Small intestine (tissue), 16 donors: ENCODE measurements around the gene SPRING1. TPM values are rescaled to one million over a fixed set of nuclear protein-coding genes. Genes with fewer than 3 reads are reported as not detected.

Source experiments
- DNase-seq, 2 donors: peaks; one replicate each; pipeline versions ENCODE4 v3.0.0 to v3.0.0-alpha.2; 2013
- FAIRE-seq: peaks from 2 replicates; lab custom pipeline; 2012; peaks lifted over from hg19 to GRCh38; lab: Jason Lieb, UNC
- H3K27ac ChIP-seq, 3 donors: one replicate each; pipeline ENCODE4 v1.5.1; 2013; ENCODE audit warnings: low read length in 2 of 3, mild to moderate bottlenecking in 2 of 3, control low read depth in 1 of 3, inconsistent platforms in 1 of 3, low read depth in 1 of 3, moderate library complexity in 1 of 3
- H3K27me3 ChIP-seq, 3 donors: one replicate each; pipeline ENCODE4 v1.6.1; 2013; ENCODE audit warnings: low read length in 3 of 3, inconsistent platforms in 1 of 3; ENCODE audit not compliant: control insufficient read depth in 3 of 3, insufficient read depth in 3 of 3
- H3K36me3 ChIP-seq, 3 donors: one replicate each; pipeline ENCODE4 v1.6.1; 2013; ENCODE audit warnings: low read length in 3 of 3, inconsistent platforms in 1 of 3, low read depth in 1 of 3, mild to moderate bottlenecking in 1 of 3, moderate library complexity in 1 of 3; ENCODE audit not compliant: control insufficient read depth in 3 of 3, insufficient read depth in 2 of 3
- H3K4me1 ChIP-seq, 3 donors: one replicate each; pipeline ENCODE4 v1.6.1; 2013; ENCODE audit warnings: low read length in 2 of 3, inconsistent platforms in 1 of 3, low read depth in 1 of 3, mild to moderate bottlenecking in 1 of 3, moderate library complexity in 1 of 3; ENCODE audit not compliant: control insufficient read depth in 3 of 3, insufficient read depth in 2 of 3
- H3K4me3 ChIP-seq, 3 donors: one replicate each; pipeline ENCODE4 v1.5.1; 2013; ENCODE audit warnings: low read length in 3 of 3, control low read depth in 1 of 3, inconsistent platforms in 1 of 3, low read depth in 1 of 3, mild to moderate bottlenecking in 1 of 3, moderate library complexity in 1 of 3
- H3K9me3 ChIP-seq, 2 donors: one replicate each; pipeline ENCODE4 v1.6.1; 2013; ENCODE audit warnings: low read depth in 1 of 2, low read length in 1 of 2; ENCODE audit not compliant: control insufficient read depth in 2 of 2, insufficient read depth in 1 of 2
- WGBS, 3 donors: extraction: QIAGEN DNeasy Blood & Tissue Kit; methylation state at CpG; one replicate each; pipeline ENCODE4 v1.1.7; 2013; 5-methylcytosine and 5-hydroxymethylcytosine counted together
- long read RNA-seq, 10 donors: transcript quantifications; one replicate each; lab custom pipeline, GENCODE V29; 2026
- polyA plus RNA-seq, 4 donors: library from polyadenylated mRNA; stranded (reverse) in 3 of 4; unstranded in 1 of 4; fragments of 200-250 nt in 3 of 4; fragments of 120-200 nt in 1 of 4; gene quantifications; one replicate each; pipeline versions ENCODE4 v1.2.1 to v1.2.3, GENCODE V29; 2013
- donor health status: healthy with polysubstance abuse.
- donor health status: control.
- donor health status: control.
- donor health status: Bipolar disorder and iron deficiency.
- donor health status: healthy.

SPRING1 gene
- polyA plus RNA-seq, result 10 to 100 TPM; 10.3 to 44.8 (median 16.4) TPM
- long read RNA-seq, donor 1, full-length matches to known transcripts, result 28 of 28 reads
- long read RNA-seq, donor 1, partial matches to known transcripts, result 0 of 28 reads
- long read RNA-seq, donor 1, other reads (novel, unspliced or antisense), result 0 of 28 reads
- long read RNA-seq, donor 2, full-length matches to known transcripts, result 10 of 10 reads
- long read RNA-seq, donor 2, partial matches to known transcripts, result 0 of 10 reads
- long read RNA-seq, donor 2, other reads (novel, unspliced or antisense), result 0 of 10 reads
- long read RNA-seq, donor 3, full-length matches to known transcripts, result 14 of 14 reads
- long read RNA-seq, donor 3, partial matches to known transcripts, result 0 of 14 reads
- long read RNA-seq, donor 3, other reads (novel, unspliced or antisense), result 0 of 14 reads
- long read RNA-seq, donor 4, result 0 reads
- long read RNA-seq, donor 5, full-length matches to known transcripts, result 2 of 2 reads
- long read RNA-seq, donor 5, partial matches to known transcripts, result 0 of 2 reads
- long read RNA-seq, donor 5, other reads (novel, unspliced or antisense), result 0 of 2 reads
- long read RNA-seq, donor 6, full-length matches to known transcripts, result 21 of 21 reads
- long read RNA-seq, donor 6, partial matches to known transcripts, result 0 of 21 reads
- long read RNA-seq, donor 6, other reads (novel, unspliced or antisense), result 0 of 21 reads
- long read RNA-seq, donor 7, result 0 reads
- long read RNA-seq, donor 8, result 0 reads
- long read RNA-seq, donor 9, full-length matches to known transcripts, result 4 of 4 reads
- long read RNA-seq, donor 9, partial matches to known transcripts, result 0 of 4 reads
- long read RNA-seq, donor 9, other reads (novel, unspliced or antisense), result 0 of 4 reads
- long read RNA-seq, donor 10, full-length matches to known transcripts, result 17 of 17 reads
- long read RNA-seq, donor 10, partial matches to known transcripts, result 0 of 17 reads
- long read RNA-seq, donor 10, other reads (novel, unspliced or antisense), result 0 of 17 reads

DNA sequence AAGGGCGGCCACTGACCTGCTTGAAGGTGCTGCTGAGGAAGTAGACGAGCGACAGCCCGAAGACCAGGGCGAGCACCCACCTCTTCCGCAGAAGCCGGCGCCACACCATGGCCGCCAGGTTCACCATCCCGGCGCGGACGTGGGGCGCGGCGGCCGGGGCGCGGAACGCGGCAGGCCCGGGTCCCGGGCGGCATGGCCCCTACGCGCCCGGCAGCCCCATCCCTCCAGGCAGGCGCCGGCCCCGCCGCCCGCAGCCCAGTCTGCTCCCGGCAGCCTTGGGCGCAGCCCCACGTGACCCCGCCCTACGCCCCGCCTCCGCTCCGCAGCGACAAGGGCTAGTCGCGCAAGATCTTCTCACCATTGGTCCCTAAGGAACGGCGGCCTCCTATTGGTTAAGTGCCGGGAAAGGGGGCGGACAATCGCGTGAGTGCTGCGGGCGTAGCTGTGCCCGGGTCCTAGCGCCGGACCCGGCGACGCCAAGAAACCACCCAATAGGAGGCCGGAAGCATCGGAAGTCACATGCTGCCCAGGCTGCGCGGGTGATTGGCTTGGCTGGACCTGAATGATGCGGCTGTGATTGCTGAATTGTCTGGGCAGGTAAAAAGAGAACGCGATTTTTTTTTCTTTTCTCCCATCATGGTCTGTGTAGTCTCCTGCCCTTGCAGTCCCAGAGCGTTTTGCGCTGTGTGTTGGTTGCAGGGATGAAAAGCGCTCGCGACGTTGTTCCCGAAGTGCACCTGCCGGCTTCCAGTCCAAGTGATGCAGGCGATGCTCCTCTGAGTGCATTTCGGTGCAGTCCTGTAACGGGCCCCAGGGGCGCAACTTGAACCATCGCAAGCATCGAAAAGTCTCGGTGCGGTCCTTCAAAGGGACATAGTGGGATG, at the start of gene SPRING1, which contains the start of gene RNFT2:
Gene SPRING1, minus strand, starts transcription at position 296 of the 884 bp plus-strand sequence. Its CDS starts 169 bp downstream, at position 127.
Gene RNFT2, plus strand, starts transcription at position 542 of the 884 bp plus-strand sequence. CDS start 2,183 bp downstream, outside the sequence.
- peak within 1 kb of the TSS; percentile 64 to 83 (median 74) for H3K4me3 ChIP-seq
- FAIRE-seq (no peak), DNase-seq (peak; percentile 100)
- H3K27me3 ChIP-seq, result no peaks in the 10 kb centered on the region
- H3K9me3 ChIP-seq, result no peaks in the 10 kb centered on the region
- H3K36me3 ChIP-seq, result peaks cover 3 to 15% (median 4%) of the 10 kb centered on the region in 3 donors
- H3K27ac ChIP-seq, result peak within 1 kb of the TSS; percentile 34 to 73 (median 71)
- H3K4me1 ChIP-seq, result peaks cover 0 to 4% (median 0%) of the 10 kb centered on the region in 3 donors
- 0% methylated on average over 50 to 80 of the region's 80 CpGs for WGBS, 3 donors

DNA sequence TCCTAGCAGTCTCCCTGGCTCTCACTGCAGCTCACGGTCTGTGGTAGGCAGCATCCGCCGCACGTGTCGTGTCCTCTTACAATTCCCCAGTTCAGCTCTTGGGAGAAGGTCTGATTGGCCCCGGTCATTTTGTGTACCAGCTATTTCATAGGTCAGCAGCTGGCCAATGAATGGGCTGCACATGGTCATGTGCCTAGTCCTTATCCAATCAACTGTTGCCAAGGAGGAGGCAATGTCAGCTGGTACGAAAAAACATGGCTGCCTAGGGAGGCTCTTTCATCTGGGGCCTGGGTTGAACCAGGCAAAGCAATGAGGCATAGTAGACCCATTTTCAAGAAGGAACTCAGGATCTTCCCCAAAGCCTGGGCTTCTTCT, 46.4 kb upstream of the SPRING1 start:
- Histone ChIP-seq H3K9me3 (no peaks in the 10 kb centered on the region), H3K36me3 (peaks cover 0 to 9% (median 0%) of the 10 kb centered on the region in 3 donors), H3K4me1 (no peaks in the 10 kb centered on the region), H3K4me3 (no peak overlapping the region), H3K27me3 (no peaks in the 10 kb centered on the region), H3K27ac (no peak overlapping the region)
- no peak for DNase-seq
- no peak for FAIRE-seq
- whole genome bisulfite sequencing, 3 donors, result 95 to 100% (median 97%) methylated on average over 7 of the region's 7 CpGs

DNA sequence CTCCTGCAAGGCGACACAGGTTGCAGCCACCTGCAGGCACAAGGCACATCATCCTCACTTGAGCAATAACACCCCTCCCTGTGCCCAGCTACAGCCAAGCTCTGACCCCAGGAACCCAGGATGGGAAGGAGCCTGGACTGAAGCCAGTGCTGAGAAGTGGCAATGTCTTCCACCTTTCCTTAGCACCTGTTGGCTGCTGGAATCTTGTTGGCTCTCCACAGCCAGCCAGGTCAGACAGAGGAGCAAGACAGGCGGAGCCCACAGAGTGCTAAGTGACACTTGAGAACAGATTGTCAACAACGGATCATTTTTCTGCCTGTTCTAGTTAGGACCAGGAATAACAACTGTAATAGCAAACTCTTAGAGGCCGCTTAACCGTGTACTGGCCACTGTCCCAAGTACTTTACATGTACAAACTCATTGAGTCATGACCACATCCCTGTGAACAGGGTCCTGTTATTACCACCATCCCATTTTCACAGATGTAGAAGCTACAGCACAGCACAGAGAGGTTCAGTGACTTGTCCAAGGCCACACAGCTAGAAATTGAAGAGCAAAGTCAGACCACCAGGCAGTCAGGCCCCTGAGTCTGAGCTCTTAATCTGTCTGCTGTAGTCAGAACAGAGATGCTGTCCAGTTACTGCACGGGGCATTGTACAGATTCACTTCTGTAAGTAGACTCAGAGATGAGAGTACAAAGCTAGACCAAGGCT, 45.8 kb upstream of the SPRING1 start:
- no peak for DNase-seq
- FAIRE-seq, result no peak
- H3K27ac ChIP-seq, result no peak overlapping the region
- H3K4me3 ChIP-seq, result no peak overlapping the region
- H3K9me3 ChIP-seq, result no peaks in the 10 kb centered on the region
- H3K36me3 ChIP-seq, result peaks cover 0 to 11% (median 0%) of the 10 kb centered on the region in 3 donors
- H3K4me1 ChIP-seq, result no peaks in the 10 kb centered on the region
- no peaks in the 10 kb centered on the region for H3K27me3 ChIP-seq
- 85 to 91% (median 88%) methylated on average over 6 of the region's 6 CpGs for WGBS, 3 donors

- FAIRE-seq, result no peak
- Histone ChIP-seq H3K9me3 (no peaks in the 10 kb centered on the region), H3K27me3 (no peaks in the 10 kb centered on the region), H3K4me1 (no peaks in the 10 kb centered on the region), H3K4me3 (no peak overlapping the region), H3K36me3 (peaks cover 0 to 8% (median 0%) of the 10 kb centered on the region in 3 donors), H3K27ac (no peak overlapping the region)
- DNase-seq, result no peak
- 74 to 83% (median 78%) methylated on average over 4 of the region's 4 CpGs for WGBS, 3 donors
Measured at GRCh38 chr12:116780942-116781341, 43.1 kb upstream of the SPRING1 start.

DNA sequence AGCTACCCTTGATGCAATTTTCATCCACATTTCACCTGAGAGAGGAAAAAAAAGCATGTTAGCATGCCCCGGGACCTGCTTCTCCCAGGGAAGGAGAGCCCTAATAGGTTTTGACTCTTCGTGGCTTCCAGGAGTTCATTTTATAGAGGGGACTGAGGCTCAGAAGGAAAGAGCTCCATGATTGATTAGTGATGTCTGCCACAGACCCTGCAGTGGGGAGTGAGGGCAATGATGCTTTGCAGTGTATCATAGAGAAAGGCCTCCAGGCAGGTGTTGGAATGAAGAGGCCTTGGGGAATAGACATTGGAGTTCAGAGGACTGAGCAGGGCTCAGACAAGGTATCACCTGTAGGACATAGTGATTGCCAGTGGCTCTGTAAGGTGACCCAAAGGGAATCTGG, 41.7 kb upstream of the SPRING1 start:
- Histone ChIP-seq H3K27ac (no peak overlapping the region), H3K9me3 (no peaks in the 10 kb centered on the region), H3K36me3 (peaks cover 0 to 8% (median 0%) of the 10 kb centered on the region in 3 donors), H3K4me3 (no peak overlapping the region), H3K27me3 (no peaks in the 10 kb centered on the region), H3K4me1 (no peaks in the 10 kb centered on the region)
- DNase-seq (no peak), FAIRE-seq (no peak)
- WGBS, 3 donors, result 90 to 94% (median 93%) methylated on average over 2 of the region's 2 CpGs

DNA sequence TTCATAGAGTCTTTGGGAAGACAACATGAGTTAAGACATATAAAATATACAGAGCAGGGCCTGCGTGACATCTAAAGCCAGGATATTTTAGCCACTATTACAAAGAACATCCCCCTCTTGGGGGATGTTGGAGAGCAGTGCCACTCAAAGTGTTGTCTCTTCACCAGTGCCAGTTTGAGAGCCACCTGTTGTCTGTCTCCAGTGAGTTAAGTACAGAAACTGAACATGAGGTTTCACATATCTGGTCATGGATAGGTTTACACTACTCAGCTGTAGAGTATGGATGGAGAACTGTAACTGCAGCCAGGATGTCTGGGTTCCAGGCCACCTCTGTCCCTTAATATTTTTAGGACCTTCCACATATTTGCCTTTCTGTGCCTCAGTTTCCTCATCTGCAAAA, 39.4 kb upstream of the SPRING1 start:
- H3K4me1 ChIP-seq, result no peaks in the 10 kb centered on the region
- no peak overlapping the region for H3K27ac ChIP-seq
- FAIRE-seq, result no peak
- no peaks in the 10 kb centered on the region for H3K9me3 ChIP-seq
- peaks cover 0 to 5% (median 0%) of the 10 kb centered on the region in 3 donors for H3K36me3 ChIP-seq
- DNase-seq, result no peak
- WGBS, 3 donors, result 91 to 98% (median 93%) methylated on average over 1 of the region's 1 CpG
- H3K4me3 ChIP-seq, result no peak overlapping the region
- H3K27me3 ChIP-seq, result no peaks in the 10 kb centered on the region

DNA sequence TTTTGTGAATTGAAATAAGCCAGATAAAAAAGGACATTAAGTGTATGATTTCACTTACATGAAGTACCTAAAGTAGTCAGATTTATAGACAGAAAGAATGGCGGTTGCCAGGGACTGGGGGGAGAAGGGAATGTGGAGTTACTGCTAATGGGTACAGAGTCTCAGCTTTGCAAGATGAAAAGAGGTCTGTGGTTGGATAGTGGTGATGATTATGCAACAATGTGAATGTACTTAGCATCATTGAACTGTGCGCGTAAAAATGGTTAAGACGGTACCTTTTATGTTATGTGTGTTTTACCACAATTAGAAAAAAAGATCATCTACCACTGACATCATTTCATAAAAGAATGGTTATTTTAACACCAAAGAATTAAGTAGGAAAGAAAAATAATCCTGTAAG, 36.2 kb upstream of the SPRING1 start:
- Histone ChIP-seq H3K27me3 (no peaks in the 10 kb centered on the region), H3K4me1 (no peaks in the 10 kb centered on the region), H3K4me3 (no peak overlapping the region), H3K9me3 (no peaks in the 10 kb centered on the region), H3K27ac (no peak overlapping the region), H3K36me3 (peaks cover 0 to under 1% (median 0%) of the 10 kb centered on the region in 3 donors)
- FAIRE-seq (no peak), DNase-seq (no peak)
- 66 to 75% (median 70%) methylated on average over 4 of the region's 4 CpGs for WGBS, 3 donors
